22Rv1 (cell line): ENCODE measurements around the gene MYL6.

Experiments used
- CTCF ChIP-seq: fragments of 450-650 bp; IDR thresholded peaks from 2 replicates; pipeline ENCODE4 v1.5.1; 2017; ENCODE audit warnings: mild to moderate bottlenecking
- ZFX ChIP-seq: fragments of 450-650 bp; IDR thresholded peaks from 2 replicates; pipeline ENCODE4 v1.6.1; 2017; ENCODE audit warnings: antibody characterized with exemption, borderline replicate concordance

GRCh38 chr12:56202366-56202765, 44.2 kb downstream of the MYL6 start:
- TF ChIP-seq CTCF, result no peak
- TF ChIP-seq ZFX, result no peak
